Stomach (tissue), 4 donors: ENCODE results near the gene BCORL1.

Experiments
- CTCF ChIP-seq, 7 experiments: fragments of 450-650 bp in 4 of 7; fragments of 200-600 bp in 3 of 7; sonication (generic) in 3 of 7; IDR thresholded peaks; one replicate each; pipeline ENCODE4 v1.5.1; 2016 to 2019; ENCODE audit warnings: antibody characterized with exemption in 7 of 7, control low read depth in 2 of 7, mild to moderate bottlenecking in 1 of 7
- EP300 ChIP-seq: sonication (generic); formaldehyde crosslinking; IDR thresholded peaks from one replicate; pipeline ENCODE4 v1.6.1; 2017; ENCODE audit warnings: antibody characterized with exemption
- POLR2A ChIP-seq, 4 donors: fragments of 450-650 bp; IDR thresholded peaks; one replicate each; pipeline ENCODE4 v1.6.1; 2016; ENCODE audit warnings: antibody characterized with exemption in 4 of 4, control low read depth in 2 of 4, mild to moderate bottlenecking in 1 of 4, moderate library complexity in 1 of 4
- POLR2AphosphoS5 ChIP-seq, 3 donors: sonication (generic); formaldehyde crosslinking; IDR thresholded peaks; one replicate each; pipeline ENCODE4 v1.6.1; 2016; ENCODE audit warnings: antibody characterized with exemption in 3 of 3

GRCh38 chrX:130071611-130072344, 89.3 kb downstream of the BCORL1 start:
- TF ChIP-seq CTCF (IDR thresholded peaks at IDR 0.05) (no peak), POLR2A (IDR thresholded peaks at IDR 0.05) (no peak), POLR2AphosphoS5 (IDR thresholded peaks at IDR 0.05) (no peak), EP300 (no peak)
